ENCODE results near the gene EPN2. TPM values are rescaled to one million over a fixed set of nuclear protein-coding genes. Genes with fewer than 3 reads are reported as not detected.

The EPN2 gene
- total RNA-seq, 1 donor from 2014 or later = 7.9 TPM

GRCh38 chr17:19334331-19334730, 97.2 kb downstream of the EPN2 start:
- Mint-ChIP-seq H3K27me3 (peaks cover 11% of the 10 kb centered on the region), H3K4me1 (peaks cover 4% of the 10 kb centered on the region), H3K36me3 (ENCODE audit: low read depth) (no peaks in the 10 kb centered on the region), H3K27ac (no peak overlapping the region), H3K9me3 (no peaks in the 10 kb centered on the region), H3K4me3 (no peak overlapping the region)
- no peak for DNase-seq
- intact Hi-C loops (cut with micrococcal nuclease) = no loop called here

GRCh38 chr17:19335951-19336631, 98.9 kb downstream of the EPN2 start:
- H3K27ac Mint-ChIP-seq = no peak overlapping the region
- no peak overlapping the region for H3K4me3 Mint-ChIP-seq
- no peaks in the 10 kb centered on the region for H3K9me3 Mint-ChIP-seq
- H3K36me3 Mint-ChIP-seq (ENCODE audit: low read depth) = no peaks in the 10 kb centered on the region
- intact Hi-C loops (cut with micrococcal nuclease) = no loop called here
- peaks cover 4% of the 10 kb centered on the region for H3K4me1 Mint-ChIP-seq
- DNase-seq = no peak
- peaks cover 17% of the 10 kb centered on the region for H3K27me3 Mint-ChIP-seq

GRCh38 chr17:19336938-19337711, 100.0 kb downstream of the EPN2 start:
- H3K4me3 Mint-ChIP-seq = no peak overlapping the region
- DNase-seq = no peak
- H3K36me3 Mint-ChIP-seq (ENCODE audit: low read depth) = no peaks in the 10 kb centered on the region
- H3K27me3 Mint-ChIP-seq = peaks cover 20% of the 10 kb centered on the region
- H3K27ac Mint-ChIP-seq = no peak overlapping the region
- H3K4me1 Mint-ChIP-seq = peaks cover 4% of the 10 kb centered on the region
- H3K9me3 Mint-ChIP-seq = no peaks in the 10 kb centered on the region
- intact Hi-C loops (cut with micrococcal nuclease) = no loop called here

- intact Hi-C loops (cut with micrococcal nuclease) = no loop called here
- Mint-ChIP-seq H3K9me3 (no peaks in the 10 kb centered on the region), H3K36me3 (ENCODE audit: low read depth) (no peaks in the 10 kb centered on the region), H3K4me3 (no peak overlapping the region), H3K4me1 (peaks cover 2% of the 10 kb centered on the region), H3K27ac (no peak overlapping the region), H3K27me3 (peaks cover 20% of the 10 kb centered on the region)
- DNase-seq = no peak
Observed at GRCh38 chr17:19337712-19338023, 100.5 kb downstream of the EPN2 start.

- DNase-seq = peak; percentile 89
- no peaks in the 10 kb centered on the region for H3K9me3 Mint-ChIP-seq
- H3K36me3 Mint-ChIP-seq (ENCODE audit: low read depth) = no peaks in the 10 kb centered on the region
- H3K4me3 Mint-ChIP-seq = no peak overlapping the region
- H3K4me1 Mint-ChIP-seq = no peaks in the 10 kb centered on the region
- no peak overlapping the region for H3K27ac Mint-ChIP-seq
- H3K27me3 Mint-ChIP-seq = peaks cover 20% of the 10 kb centered on the region
- intact Hi-C loops (cut with micrococcal nuclease) = no loop called here
Observed at GRCh38 chr17:19338031-19338990, 101.1 kb downstream of the EPN2 start.

- no peaks in the 10 kb centered on the region for H3K36me3 Mint-ChIP-seq (ENCODE audit: low read depth)
- no peak overlapping the region for H3K27ac Mint-ChIP-seq
- H3K4me3 Mint-ChIP-seq = no peak overlapping the region
- intact Hi-C loops (cut with micrococcal nuclease) = no loop called here
- H3K27me3 Mint-ChIP-seq = peaks cover 20% of the 10 kb centered on the region
- no peak for DNase-seq
- no peaks in the 10 kb centered on the region for H3K9me3 Mint-ChIP-seq
- no peaks in the 10 kb centered on the region for H3K4me1 Mint-ChIP-seq
Observed at GRCh38 chr17:19339341-19339815, 102.2 kb downstream of the EPN2 start.

GRCh38 chr17:19341211-19341631, 104.1 kb downstream of the EPN2 start:
- Mint-ChIP-seq H3K27ac (no peak overlapping the region), H3K36me3 (ENCODE audit: low read depth) (no peaks in the 10 kb centered on the region)
- no peak for DNase-seq

GRCh38 chr17:19341641-19342610, 104.8 kb downstream of the EPN2 start:
- Mint-ChIP-seq H3K36me3 (ENCODE audit: low read depth) (no peaks in the 10 kb centered on the region), H3K4me1 (peaks cover 2% of the 10 kb centered on the region), H3K9me3 (no peaks in the 10 kb centered on the region), H3K27ac (no peak overlapping the region), H3K27me3 (peaks cover 17% of the 10 kb centered on the region), H3K4me3 (no peak overlapping the region)
- intact Hi-C loops (cut with micrococcal nuclease) = no loop called here
- no peak for DNase-seq

More at GRCh38 chr17:19341211-19341631, 104.1 kb downstream of the EPN2 start:
- H3K9me3 Mint-ChIP-seq = no peaks in the 10 kb centered on the region
- peaks cover 17% of the 10 kb centered on the region for H3K27me3 Mint-ChIP-seq
- intact Hi-C loops (cut with micrococcal nuclease) = no loop called here
- H3K4me1 Mint-ChIP-seq = no peaks in the 10 kb centered on the region
- H3K4me3 Mint-ChIP-seq = no peak overlapping the region

- Mint-ChIP-seq H3K4me3 (no peak overlapping the region), H3K9me3 (no peaks in the 10 kb centered on the region), H3K27me3 (peaks cover 15% of the 10 kb centered on the region), H3K4me1 (peaks cover 2% of the 10 kb centered on the region), H3K36me3 (ENCODE audit: low read depth) (no peaks in the 10 kb centered on the region), H3K27ac (no peak overlapping the region)
- no peak for DNase-seq
- intact Hi-C loops (cut with micrococcal nuclease) = no loop called here
Observed at GRCh38 chr17:19342611-19343255, 105.6 kb downstream of the EPN2 start.

GRCh38 chr17:19343256-19343630, 106.1 kb downstream of the EPN2 start:
- H3K4me3 Mint-ChIP-seq = no peak overlapping the region
- H3K27me3 Mint-ChIP-seq = peaks cover 15% of the 10 kb centered on the region
- no peak overlapping the region for H3K27ac Mint-ChIP-seq
- intact Hi-C loops (cut with micrococcal nuclease) = no loop called here
- no peak for DNase-seq
- no peaks in the 10 kb centered on the region for H3K36me3 Mint-ChIP-seq (ENCODE audit: low read depth)
- H3K4me1 Mint-ChIP-seq = peaks cover 2% of the 10 kb centered on the region
- no peaks in the 10 kb centered on the region for H3K9me3 Mint-ChIP-seq

GRCh38 chr17:19343671-19344151, 106.5 kb downstream of the EPN2 start:
- H3K27me3 Mint-ChIP-seq = peaks cover 14% of the 10 kb centered on the region
- intact Hi-C loops (cut with micrococcal nuclease) = no loop called here
- H3K9me3 Mint-ChIP-seq = no peaks in the 10 kb centered on the region
- H3K36me3 Mint-ChIP-seq (ENCODE audit: low read depth) = no peaks in the 10 kb centered on the region
- no peak overlapping the region for H3K4me3 Mint-ChIP-seq
- H3K4me1 Mint-ChIP-seq = peaks cover 2% of the 10 kb centered on the region
- no peak for DNase-seq
- H3K27ac Mint-ChIP-seq = no peak overlapping the region

- no peak overlapping the region for H3K27ac Mint-ChIP-seq
- H3K27me3 Mint-ChIP-seq = peaks cover 8% of the 10 kb centered on the region
- no peaks in the 10 kb centered on the region for H3K9me3 Mint-ChIP-seq
- peaks cover 2% of the 10 kb centered on the region for H3K4me1 Mint-ChIP-seq
- no peaks in the 10 kb centered on the region for H3K36me3 Mint-ChIP-seq (ENCODE audit: low read depth)
- no peak overlapping the region for H3K4me3 Mint-ChIP-seq
- intact Hi-C loops (cut with micrococcal nuclease) = no loop called here
- no peak for DNase-seq
Observed at GRCh38 chr17:19344311-19345066, 107.3 kb downstream of the EPN2 start.
